ENCODE results near the gene COG7.
"Not testable (repeated sequence)": the region's sequence is repeated elsewhere in the genome, so short reads cannot be mapped to it uniquely, and the experiment has no call there.

COG7 gene

DNA sequence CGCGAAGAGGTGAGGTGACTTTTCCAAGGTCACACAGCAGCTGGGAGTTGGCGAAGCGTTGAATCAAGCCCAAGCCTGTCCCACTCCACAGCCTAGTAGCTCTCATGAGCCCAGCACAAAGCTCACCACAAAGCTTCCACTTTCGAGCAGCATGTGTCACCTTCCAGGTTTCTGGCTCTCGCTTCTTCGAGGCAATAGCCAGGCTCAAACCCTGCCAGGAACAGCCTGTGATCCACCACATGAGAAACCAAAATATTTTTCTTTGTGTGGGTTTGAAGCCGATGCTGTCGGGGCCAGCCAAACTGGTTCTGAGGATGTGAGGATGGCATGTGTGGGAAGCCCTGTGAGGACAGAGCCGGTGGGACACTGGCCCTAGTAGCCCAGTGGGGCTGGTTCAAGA is 68.1 kb downstream of the COG7 start:
- no peak for DNase-seq (ENCODE audit: low spot score)

DNA sequence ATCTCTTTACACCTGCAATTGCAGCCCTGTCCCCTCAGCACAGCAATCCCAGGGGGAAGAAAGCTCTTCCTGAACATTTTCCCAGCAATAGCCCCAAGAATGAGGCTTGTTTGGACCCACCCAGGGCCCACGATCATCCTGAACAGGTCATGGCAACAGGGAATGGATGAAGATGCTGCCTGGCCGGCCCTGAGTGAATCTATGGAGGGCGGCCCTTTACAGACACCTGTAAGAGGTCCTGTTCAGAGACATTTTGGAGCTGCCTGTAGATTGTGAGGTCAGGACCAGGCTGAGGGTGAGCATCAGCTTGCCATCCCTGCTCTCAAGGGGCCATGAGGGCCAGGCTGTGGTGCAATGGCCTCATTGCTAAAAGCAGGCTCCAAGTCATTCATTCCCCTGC is 69.1 kb downstream of the COG7 start:
- no peak for DNase-seq (ENCODE audit: low spot score)

DNA sequence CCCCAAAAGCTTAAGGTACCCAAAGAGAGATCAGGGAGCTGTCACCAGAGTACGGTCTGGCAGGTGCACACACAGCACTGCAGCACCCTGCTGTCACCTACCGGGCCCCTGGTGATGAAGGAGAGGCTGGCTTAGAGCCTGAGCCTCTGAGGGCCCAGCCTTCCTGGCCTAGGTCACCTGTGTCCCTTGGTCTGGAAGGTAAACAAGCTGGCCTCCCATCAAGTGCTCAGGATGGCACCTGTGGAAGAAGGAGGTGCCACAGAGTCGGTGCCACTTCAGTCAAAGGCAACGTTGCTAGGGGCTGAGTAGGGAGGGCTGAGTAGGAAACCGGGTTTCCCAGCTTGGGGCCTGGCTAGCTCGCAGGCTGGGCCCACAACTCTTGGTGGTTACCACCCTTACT is 70.7 kb downstream of the COG7 start:
- no peak for DNase-seq (ENCODE audit: low spot score)

DNA sequence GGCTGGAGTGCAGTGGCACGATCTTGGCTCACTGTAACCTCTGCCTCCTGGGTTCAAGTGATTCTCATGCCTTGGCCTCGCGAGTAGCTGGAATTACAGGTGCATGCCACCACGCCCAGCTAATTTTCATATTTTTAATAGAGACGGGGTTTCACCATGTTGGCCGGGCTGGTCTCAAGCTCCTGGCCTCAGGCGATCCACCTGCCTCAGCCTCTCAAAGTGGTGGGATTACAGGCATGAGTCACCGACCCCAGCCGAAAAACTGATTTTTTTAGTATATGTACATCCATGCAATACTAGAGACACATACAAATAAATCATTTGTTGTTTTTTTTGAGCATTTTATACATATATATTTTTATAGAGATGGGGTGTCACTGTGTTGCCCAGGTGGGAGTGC is 71.3 kb downstream of the COG7 start:
- not testable (repeated sequence) for DNase-seq (ENCODE audit: low spot score)

DNA sequence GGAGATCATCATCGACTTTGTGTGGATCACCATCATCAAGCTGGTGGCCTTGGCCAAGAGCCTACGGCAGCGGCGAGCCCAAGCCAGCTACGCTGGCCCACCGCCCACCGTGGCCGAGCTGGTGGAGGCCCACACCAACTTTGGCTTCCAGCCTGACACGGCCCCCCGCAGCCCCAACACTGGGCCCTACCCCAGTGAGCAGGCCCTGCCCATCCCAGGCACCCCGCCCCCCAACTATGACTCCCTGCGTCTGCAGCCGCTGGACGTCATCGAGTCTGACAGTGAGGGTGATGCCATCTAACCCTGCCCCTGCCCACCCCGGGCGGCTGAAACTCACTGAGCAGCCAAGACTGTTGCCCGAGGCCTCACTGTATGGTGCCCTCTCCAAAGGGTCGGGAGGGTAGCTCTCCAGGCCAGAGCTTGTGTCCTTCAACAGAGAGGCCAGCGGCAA is 72.5 kb downstream of the COG7 start:
- DNase-seq (ENCODE audit: low spot score), result no peak

DNA sequence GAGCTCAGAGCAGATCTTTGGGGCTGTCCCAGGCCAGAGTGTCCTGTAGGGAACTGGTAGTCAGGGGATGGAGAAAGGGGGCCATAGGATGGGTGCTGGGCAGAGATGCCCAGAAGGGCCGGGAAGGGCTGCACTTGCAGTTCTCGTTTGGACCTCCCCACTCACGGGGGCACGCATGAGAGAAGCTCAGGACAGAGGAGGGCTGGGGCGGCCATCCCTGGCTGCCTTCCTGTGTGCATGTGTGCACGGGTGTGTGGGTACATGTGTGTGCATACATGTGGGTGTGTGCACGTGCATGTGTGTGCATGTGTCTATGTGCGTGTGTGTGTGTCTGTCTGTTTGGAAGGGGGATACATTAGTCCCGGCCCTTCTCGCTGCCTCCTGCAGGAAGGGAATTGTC is 73.3 kb downstream of the COG7 start:
- DNase-seq (ENCODE audit: low spot score), result no peak

DNA sequence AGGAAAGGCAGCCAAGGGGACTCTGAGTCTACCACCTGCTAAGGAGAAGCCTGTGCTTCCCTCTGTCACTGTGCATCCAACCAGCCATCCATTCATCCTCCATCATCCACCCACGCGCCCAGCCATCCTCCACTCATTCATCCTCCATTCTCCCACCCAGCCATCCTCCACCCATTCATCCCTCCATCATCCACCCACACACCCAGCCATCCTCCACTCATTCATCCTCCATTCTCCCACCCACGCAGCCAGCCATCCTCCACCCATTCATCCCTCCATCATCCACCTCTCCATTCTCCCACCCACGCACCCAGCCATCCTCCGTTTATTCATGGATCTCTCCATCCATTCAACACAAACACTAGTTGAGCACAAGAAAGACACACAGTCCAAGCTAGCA is 74.1 kb downstream of the COG7 start:
- DNase-seq (ENCODE audit: low spot score), result no peak

DNA sequence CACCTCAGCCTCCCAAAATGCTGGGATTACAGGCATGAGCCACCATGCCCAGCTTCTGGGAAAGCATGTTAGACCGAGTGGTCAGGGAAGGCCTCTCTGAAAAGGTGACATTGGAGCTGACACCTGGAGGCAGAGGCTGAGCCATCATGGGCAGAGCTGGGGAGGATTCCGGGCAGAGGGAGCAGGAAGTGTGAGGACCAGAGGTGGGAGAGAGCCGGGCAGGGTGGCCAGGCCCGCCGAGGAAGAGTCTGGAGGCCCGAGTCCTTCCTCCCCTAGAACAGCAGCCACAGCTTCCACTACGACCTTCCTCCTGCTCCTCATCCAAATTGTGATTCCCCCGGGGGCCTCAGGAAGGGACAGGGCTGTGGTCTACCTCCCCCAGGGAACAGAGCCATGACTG is 74.7 kb downstream of the COG7 start:
- DNase-seq (ENCODE audit: low spot score), result no peak

DNA sequence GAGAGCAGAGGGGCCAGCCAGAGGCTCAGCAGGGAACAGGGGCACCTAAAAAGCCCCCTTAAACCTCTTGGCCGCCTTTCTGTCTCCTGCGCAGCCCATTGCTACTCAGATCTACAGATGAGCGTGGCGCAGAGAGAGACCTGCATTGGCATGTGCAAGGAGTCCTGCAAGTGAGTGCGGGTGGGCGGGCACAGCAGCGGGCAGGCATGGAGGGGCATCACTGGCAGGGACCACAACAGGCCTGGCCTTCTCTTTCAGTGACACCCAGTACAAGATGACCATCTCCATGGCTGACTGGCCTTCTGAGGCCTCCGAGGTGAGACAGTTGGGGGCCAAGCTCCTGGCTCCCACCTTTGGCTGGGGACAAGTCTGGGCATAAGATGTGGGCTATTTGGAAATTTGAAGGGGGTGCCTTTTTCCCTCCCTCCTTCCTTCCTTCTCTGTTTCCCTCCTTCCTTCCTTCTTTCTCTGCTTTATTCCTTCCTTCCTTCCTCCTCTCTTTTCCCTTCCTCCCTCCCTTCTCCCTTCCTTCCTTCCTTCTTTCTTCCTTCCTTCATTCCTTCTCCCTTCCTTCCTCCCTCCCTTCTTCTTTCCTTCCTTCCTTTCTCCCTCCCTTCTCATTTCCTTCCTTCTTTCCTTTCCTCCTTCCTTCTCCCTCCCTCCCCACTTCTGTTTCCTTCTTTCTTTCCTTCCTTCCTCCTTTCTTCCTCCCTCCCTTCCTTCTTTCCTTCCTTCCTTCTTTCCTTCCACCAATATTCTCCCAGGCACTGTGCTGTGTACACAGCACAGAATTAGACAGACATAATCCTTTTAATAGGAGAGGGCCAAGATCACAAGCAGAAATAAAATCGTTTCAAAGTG is 75.7 kb downstream of the COG7 start:
- no peak for DNase-seq (ENCODE audit: low spot score)

DNA sequence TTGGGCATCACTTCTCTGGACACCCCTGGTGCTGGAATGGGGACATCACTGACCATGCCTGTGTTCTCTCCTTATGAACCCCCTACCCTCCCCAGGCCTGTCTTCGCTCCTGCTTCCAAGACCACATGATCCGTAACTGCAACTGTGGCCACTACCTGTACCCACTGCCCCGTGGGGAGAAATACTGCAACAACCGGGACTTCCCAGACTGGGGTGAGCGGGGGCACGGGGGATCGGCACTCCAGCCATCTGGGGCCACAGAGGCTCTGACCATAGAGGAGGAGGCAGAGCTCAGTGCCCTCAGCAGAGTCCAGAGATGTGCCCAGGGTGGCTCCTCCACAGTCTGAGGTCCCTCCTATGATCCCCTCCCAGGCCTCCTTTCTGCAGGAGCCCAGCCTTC is 77.3 kb downstream of the COG7 start:
- DNase-seq (ENCODE audit: low spot score), result no peak

DNA sequence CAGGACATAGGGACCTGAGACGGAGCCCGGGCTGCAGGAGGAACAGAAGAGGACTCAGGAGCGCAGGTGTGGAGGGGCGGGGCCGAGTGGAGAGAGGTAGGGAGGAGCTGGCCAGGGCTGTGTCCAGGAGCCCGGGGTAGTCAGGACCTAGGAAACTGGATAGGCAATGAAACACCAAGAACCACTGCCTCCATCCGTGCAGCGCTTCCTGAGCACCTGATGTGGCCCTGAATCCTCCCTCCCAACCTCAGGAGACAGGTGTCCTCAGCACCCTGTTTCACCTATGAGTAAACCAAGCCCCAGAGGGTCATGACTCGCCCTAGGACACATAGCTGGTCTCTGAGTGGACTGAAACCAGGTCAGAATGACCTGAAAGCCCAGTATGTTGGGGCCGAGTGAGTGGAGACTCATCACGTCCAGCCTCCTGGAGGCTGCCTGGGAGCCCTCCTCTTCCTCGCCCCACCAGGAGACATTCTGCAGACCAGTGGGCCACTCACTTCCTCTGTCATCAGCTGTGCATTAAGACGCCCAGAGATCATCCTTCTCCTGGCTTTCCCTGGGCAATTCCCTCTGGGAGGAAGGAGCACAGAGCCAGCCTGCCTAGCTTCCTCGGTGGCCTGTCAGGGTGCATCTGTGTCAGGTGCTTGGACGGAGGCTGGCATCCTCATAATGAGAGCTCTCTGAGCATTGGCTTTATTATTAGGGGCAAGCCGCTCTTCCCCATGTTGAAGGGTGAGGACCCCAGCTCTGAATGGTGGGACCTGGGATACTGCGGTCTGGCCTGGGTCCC is 78.1 kb downstream of the COG7 start:
- DNase-seq (ENCODE audit: low spot score), result no peak

DNA sequence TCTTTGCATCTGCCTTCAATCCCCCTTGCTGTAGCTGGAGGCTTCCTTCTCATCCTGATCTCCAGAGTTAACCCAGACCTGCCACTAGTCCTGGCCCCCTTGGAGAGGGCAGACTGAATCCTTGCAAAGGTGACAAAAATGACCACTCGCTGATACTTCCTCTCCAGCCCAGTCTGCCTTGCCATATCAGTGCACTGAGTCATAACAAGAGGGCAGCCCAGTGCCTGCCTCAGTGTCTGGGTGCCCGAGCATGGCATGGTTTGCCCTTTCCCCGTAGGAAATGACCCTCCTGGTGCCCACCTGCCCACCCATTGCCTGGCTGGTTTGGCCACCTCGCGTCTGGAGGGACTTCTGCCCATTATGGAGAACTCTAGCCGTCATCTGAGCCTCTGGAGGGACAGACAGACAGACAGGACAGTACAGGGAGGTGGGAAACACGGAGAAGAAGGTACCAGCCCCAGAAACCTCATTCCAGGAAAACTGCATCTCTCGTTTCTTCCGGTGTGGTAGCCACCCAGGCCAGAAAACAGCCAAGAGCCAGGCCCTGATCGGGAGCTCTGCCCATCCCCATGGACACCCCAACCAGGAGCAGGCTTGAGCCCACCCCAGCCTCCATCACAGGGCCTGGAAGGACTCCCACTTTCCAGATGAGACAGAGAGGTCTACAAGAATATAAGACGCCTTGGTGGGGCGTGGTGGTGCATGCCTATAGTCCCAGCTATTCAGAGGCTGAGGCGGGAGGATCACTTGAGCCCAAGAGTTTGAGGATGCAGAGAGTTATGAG is 79.4 kb downstream of the COG7 start:
- no peak for DNase-seq (ENCODE audit: low spot score)

DNA sequence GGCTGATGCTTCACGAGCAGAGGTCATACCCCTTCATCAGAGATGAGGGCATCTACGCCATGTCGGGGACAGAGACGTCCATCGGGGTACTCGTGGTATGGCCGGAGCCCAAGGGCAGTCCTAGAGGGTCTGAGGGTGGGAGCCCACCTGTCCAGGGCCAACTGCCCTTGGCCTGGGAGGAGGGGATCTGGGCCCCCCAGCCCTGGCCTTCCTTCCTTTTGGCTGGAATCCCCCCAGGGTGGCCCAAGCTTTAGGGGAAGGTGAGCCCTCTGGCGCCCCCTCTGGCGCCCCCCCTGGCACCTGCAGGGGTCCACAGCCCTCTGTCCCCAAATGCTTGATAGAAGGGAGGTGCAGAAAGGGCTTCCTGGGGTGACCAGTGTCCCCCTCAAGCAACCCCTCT is 81.6 kb downstream of the COG7 start:
- DNase-seq (ENCODE audit: low spot score), result no peak

DNA sequence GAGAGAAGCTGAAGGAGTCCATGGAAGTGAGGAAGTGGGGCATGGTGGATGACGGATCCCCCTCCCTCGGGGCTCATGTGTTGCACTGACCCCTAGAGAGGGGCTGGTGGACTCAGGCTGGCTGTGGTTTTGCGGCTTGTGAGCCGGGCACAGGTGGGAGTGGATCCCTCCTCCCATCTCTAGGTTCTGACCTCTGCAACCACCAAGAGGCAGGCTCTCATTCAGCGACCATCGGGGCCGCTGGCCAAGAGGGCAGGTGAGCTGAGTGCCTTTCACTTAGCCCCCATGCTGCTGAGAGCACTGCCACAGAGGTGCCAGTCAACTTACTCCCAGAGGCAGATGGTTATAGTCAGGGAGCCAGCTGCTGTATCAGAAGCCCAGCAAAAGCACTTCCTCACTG is 83.6 kb downstream of the COG7 start:
- no peak for DNase-seq (ENCODE audit: low spot score)

DNA sequence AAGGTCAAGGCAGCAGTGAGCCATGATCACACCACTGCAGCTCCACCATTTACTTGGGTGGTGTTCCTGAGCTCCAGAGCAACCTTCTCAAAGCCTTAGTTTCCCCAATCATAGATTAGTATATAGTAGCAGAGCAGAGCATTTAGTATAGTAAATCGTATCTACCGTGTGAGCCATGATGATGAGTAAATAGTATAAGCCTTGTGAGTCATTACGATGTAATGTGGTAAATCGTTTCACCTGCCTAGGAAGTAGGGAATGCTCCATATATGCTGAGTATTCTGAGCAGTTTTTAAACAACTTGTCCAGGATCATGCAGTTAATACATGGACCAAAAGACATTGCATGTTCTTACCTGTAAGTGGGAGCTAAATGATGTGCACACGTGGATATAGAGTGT is 84.5 kb downstream of the COG7 start:
- no peak for DNase-seq (ENCODE audit: low spot score)

DNA sequence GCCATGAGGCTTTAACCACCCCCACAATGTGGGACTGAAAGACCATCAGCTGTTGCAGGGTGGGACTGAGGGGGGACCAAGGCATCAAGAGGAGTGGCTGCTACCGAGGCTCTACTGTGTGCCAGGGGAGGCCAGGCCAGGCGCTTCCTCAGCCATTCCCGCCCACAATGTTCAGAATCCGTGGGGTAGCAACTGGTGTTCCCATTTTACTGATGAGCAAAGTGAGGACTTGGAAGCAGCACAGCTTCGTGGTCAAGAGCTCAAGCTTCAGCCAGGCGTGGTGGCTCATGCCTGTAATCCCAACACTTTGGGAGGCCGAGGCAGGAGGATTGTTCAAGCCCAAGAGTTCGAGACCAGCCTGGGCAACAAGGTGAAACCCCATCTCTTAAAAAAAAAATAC is 85.0 kb downstream of the COG7 start:
- no peak for DNase-seq (ENCODE audit: low spot score)

DNA sequence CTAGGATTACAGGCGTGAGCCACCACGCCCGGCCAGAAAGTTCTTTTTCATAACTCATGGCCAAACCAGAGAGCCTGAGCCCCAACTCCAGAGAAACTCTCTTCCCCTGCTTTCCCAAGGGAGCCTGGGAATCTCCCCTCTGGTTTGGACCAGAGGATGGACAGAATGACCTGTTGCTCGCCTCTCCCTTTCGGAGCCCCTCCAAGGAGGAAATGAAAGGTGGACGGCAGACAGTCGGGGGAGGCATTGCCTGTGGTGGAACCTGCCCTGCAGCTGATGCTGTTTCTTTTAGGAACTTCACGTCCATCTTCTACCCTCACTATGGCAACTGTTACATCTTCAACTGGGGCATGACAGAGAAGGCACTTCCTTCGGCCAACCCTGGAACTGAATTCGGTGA is 85.4 kb downstream of the COG7 start:
- DNase-seq (ENCODE audit: low spot score), result no peak

DNA sequence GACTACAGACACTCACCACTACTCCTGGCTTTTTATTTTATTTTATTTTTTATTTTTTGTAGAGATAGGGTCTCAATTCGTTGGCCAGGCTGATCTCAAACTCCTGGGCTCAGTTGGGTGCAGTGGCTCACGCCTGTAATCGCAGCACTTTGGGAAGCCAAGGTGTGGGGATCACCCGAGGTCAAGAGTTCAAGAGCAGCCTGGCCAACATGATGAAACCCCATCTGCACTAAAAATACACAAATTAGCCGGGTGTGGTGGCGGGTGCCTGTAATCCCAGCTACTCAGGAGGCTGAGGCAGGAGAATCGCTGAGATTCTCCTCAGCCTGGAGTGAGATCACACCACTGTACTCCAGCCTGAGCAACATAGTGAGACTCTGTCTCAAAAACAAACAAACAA is 86.6 kb downstream of the COG7 start:
- not testable (repeated sequence) for DNase-seq (ENCODE audit: low spot score)

DNA sequence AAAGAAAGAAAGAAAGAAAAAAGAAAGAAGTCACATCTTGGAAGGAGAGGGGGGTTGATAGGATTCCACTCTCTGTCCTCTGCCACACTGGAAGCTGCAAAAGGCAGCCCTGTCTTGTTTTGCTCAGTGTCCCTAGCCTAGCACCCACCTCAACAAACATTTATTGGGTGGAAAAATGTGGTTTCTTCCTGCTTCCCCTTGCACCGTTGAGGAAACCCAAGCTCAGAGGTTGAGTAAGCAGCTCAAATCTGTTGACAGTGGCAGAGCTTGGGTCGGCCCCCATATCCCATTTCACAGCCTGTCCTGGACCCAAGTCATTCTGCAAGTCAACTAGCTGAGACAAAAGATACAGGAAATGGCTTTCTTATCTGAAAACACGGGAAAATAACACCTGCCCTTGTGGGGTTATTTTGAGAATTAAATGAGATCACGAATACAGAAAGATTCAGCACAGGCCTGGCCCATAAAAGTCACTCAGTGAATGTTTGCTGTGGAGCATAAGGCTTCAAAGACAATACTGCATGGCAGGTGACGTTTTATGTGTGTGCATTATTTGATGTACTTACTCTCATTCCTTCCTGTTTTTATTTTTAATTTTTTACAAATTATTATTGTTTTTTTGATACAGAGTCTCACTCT is 87.3 kb downstream of the COG7 start:
- no peak for DNase-seq (ENCODE audit: low spot score)

DNA sequence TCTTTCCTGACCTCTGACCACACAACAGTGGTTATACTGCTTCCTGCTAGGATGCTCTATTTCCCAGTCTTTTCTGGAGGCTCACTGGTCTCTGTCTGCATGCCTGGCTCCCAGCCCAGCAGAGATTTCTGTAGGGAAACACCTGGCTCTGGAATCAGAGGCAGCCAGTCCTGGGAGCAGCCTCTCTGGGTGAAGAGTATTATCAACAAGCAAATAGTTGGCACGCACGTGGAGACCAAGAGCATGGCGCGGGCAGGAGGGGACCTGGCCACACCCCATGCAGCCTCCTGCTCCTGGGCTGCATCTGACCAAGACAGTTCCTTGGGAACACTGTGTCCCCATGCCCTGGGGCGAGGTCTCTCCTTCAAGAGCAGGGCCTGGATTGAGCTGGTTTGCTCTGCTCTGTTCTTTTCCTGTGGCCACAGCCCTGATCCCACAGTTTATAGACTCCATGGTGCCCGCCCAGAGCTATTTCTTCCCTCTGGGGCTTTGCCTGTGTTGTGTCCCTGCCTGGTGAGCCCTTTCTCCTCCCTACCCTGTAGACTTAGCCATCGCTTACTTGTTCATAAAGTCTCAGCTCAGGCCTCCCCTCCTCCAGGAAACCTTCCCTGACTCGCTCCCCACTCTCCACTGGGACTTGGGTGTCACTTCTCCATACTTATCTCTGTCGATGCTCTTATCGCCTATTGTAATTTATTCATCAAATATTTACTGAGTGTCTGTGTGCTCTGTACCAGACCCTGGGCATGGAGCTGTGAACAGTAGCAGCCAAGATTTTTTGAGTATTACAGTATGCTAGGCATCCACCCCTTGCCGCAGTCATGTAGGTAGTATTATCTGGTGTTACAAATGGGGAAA is 90.3 kb downstream of the COG7 start:
- DNase-seq (ENCODE audit: low spot score), result no peak

DNA sequence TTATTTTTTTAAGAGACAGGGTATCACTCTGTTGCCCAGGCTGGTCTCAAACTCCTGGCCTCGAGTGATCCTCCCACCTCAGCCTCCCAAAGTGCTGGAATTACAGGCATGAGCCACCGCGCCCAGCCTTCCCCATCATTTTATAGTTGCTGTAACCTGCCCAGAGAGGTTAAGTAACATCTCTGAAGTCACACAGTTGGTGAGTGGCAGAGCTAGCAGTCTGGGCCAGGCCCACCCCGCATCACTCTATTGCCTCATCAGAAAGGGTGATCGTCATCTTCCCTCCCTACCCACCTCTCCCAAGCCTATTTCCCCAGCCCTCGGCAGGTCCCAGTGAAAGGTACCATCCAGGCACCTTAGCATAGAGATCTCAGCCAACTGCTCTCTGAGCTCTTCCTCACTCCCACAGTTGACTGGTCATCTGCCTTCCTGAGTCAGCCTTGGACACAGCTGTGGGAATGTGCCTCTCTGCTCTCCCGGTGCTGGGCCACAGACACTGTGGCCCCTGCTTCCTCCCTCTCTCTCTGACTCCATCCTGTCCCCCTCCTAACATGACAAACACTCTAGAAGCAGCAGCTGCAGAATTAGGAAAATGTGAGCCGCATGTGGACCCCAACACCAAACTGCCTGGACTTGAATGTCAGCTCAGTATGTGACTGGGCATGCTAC is 93.8 kb downstream of the COG7 start:
- no peak for DNase-seq (ENCODE audit: low spot score)
